WERI-Rb-1 (cell line): ENCODE measurements around the gene SPATA32.

Source experiments
- DNase-seq: peaks from one replicate; pipeline ENCODE4 v3.0.0-alpha.2; 2020
- H3K27ac ChIP-seq: fragments of 250-450 bp; sonication (Bioruptor Pico); 2 replicates; pipeline ENCODE4 v1.5.1; 2020; ENCODE audit warnings: mild to moderate bottlenecking, moderate library complexity
- H3K27me3 ChIP-seq: fragments of 250-450 bp; sonication (Bioruptor Pico); 2 replicates; pipeline ENCODE4 v1.5.1; 2021; ENCODE audit warnings: mild to moderate bottlenecking, low read depth, moderate library complexity; ENCODE audit not compliant: insufficient read depth, severe bottlenecking
- H3K36me3 ChIP-seq: fragments of 250-450 bp; sonication (Bioruptor Pico); 2 replicates; pipeline ENCODE4 v1.5.1; 2020; ENCODE audit warnings: mild to moderate bottlenecking, moderate library complexity
- H3K4me3 ChIP-seq: 2 replicates; pipeline ENCODE4 v1.5.1; 2011; ENCODE audit warnings: low read depth, mild to moderate bottlenecking, control low read depth, low read length
- H3K9me3 ChIP-seq: fragments of 250-450 bp; sonication (Bioruptor Pico); 2 replicates; pipeline ENCODE4 v1.5.1; 2021; ENCODE audit warnings: mild to moderate bottlenecking, moderate library complexity; ENCODE audit not compliant: severe bottlenecking
- TF ChIP-seq, protein P1 (sequence below): IDR thresholded peaks from 2 replicates; pipeline ENCODE4 v1.5.1; 2011; ENCODE audit warnings: low read depth, mild to moderate bottlenecking, control low read depth, inconsistent platforms, low read length

The SPATA32 gene

DNA sequence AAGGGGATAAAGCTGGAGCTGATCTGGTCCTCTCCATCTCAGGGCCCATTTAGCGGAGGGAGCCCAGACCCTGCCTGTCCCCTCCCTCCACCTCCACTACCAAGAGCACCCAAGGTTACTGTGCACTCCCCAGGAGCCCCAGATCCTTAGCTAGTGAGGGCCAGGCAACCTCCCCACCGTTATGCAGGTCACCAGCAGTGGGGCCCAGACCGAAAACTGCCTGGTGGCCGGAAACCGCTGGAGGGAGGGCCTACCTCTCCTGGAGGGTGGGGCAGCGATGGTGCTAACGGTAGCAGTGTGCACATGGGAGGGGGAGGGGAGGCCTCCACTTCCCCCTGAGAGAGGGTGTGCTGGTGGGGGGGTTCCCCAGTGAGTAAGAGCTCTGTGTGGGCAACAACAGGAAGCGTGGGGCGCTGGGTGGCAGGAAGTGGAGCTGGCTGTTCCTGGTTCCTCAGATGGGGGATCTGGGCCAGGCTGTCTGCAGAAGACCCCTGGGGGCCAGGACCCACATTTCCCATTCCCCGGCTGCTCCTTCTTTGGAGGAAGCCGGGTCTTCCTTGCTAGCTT, 35.8 kb downstream of the SPATA32 start:
- Histone ChIP-seq H3K27ac (no peak overlapping the region), H3K4me3 (no peak overlapping the region), H3K27me3 (peaks cover 2% of the 10 kb centered on the region), H3K9me3 (no peaks in the 10 kb centered on the region), H3K36me3 (no peaks in the 10 kb centered on the region)
- DNase-seq: no peak
- TF ChIP-seq, protein P1, sequence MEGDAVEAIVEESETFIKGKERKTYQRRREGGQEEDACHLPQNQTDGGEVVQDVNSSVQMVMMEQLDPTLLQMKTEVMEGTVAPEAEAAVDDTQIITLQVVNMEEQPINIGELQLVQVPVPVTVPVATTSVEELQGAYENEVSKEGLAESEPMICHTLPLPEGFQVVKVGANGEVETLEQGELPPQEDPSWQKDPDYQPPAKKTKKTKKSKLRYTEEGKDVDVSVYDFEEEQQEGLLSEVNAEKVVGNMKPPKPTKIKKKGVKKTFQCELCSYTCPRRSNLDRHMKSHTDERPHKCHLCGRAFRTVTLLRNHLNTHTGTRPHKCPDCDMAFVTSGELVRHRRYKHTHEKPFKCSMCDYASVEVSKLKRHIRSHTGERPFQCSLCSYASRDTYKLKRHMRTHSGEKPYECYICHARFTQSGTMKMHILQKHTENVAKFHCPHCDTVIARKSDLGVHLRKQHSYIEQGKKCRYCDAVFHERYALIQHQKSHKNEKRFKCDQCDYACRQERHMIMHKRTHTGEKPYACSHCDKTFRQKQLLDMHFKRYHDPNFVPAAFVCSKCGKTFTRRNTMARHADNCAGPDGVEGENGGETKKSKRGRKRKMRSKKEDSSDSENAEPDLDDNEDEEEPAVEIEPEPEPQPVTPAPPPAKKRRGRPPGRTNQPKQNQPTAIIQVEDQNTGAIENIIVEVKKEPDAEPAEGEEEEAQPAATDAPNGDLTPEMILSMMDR: no peak

DNA sequence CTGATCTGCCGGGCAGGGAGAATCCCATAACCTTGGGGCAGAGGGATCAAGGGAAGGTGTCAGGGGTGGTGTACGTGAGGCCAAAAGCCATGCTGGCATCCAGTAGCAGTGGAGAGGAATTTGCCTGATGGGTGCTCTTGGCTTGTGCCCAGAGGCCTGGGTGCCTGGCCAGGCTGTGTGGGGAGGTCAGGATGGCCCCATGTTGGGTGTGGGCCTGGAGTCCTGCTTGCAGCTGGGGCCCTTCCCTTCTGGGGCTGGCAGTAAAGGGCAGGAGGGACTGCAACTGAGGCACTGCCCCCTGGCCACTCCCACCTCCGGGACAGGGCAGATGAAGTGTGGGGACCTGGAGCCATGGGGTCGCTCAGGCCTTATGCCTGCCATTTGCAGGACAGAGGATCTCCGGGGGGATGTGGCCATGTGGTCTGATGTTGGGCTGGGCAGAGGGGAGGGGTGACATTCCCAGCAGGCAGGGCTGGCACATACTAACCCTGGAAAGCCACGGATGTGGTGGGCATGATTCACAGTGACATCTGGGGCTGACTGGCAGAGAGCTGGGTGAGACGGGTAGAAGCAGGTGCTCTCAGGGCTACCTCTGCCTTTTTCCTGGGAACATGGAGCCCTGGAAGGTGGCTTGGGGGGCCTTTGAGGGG, 36.7 kb downstream of the SPATA32 start:
- Histone ChIP-seq H3K27me3 (peaks cover 8% of the 10 kb centered on the region), H3K36me3 (no peaks in the 10 kb centered on the region), H3K9me3 (no peaks in the 10 kb centered on the region), H3K4me3 (no peak overlapping the region), H3K27ac (no peak overlapping the region)
- DNase-seq: no peak
- TF ChIP-seq, protein P1: no peak

DNA sequence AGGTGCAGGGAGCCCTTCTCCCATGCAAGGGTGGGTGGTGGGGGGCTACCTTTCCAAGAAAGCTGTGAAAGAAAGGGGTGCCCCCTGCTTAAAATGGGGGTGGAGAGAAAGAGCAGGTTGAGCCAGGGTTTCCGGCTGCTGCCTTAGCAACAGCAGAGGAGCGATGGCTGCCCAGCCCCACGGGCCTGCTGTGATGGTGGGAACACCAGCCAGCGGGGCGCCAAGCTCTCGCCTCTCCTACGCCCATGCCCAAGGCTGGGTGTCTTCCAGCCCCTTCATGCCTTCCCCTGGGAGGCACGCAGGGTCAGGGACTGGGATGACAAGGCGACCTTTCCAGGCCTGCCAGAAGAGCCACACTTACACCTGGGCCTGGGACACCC, 37.2 kb downstream of the SPATA32 start:
- TF ChIP-seq, protein P1: no peak
- no peak for DNase-seq
- Histone ChIP-seq H3K36me3 (no peaks in the 10 kb centered on the region), H3K27me3 (peaks cover 8% of the 10 kb centered on the region), H3K9me3 (no peaks in the 10 kb centered on the region), H3K27ac (no peak overlapping the region), H3K4me3 (no peak overlapping the region)

DNA sequence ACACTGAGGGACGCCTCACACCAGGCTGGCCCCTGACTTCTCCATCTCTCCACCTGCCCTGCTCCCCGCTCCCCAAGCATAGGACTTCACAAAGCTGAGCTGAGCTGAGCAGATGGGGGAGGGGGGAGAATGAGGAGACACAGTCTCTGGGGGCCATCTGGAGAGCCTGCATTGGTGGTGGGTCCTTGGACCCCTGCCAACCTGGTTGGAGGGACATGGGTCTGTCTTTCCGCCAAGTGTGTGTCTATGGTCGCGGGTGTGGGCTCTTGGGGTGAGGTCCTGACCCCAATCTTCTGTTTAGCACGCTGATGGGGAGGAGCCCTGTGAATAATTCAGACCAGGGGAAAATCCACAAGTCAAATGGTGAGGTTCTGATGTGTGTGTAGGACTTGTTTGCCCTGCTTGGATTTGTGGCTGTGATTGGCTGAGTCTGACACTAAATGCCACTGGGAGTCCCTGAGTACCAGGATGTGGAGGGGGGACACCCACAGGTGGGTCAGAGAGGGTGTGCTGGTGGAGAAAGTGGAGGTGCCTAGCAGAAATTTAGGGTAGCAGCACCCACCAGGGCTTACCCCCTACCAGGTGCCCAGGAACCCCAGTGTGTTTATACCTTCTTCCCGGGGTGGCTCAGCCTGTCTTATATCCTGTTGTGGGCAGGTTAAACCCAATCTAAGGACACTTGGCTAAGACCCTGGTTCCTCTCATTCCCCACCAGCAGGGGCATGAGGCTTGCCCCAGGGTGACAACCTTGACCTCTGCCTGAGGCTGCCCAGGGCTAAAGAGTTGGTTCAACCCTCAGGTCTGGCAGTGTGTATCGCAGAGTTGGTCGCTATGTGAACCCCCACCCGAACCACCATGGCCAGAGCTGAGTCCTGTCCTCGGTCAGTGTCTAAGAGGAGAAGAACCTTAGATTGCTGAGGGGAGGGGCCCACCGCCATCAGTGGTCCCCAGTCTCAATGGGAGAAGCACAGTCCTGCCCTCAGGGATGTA, 38.1 kb downstream of the SPATA32 start:
- H3K27ac ChIP-seq: no peak overlapping the region
- no peak overlapping the region for H3K4me3 ChIP-seq
- peaks cover 8% of the 10 kb centered on the region for H3K27me3 ChIP-seq
- TF ChIP-seq, protein P1: no peak
- DNase-seq: no peak
- no peaks in the 10 kb centered on the region for H3K9me3 ChIP-seq
- H3K36me3 ChIP-seq: no peaks in the 10 kb centered on the region

DNA sequence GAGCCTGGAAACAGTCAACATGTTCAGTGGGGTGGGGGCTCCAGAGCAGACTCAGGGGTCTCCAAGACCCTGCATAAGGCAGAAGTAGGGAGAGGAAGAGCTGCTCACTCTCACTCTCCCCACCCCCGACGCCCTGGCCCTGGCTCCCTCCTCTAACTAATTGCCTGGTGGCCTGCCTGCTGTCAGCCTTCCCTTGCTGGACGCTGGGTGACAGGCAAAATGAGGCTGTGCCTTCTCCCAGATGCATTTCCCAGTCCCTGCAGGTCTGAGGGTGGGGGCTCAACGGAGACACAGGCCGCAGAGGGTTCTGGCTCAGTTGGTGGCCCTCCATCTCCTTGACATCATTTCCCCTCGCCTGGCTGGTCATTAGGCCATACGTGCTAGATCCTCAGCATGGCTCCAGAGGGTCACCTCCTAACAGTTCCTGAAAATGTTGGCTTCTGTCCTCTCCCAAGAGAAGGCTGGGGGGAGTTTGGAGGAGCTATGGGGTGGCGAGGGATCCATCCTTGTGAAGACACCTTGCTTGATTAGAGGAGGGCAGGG, 38.8 kb downstream of the SPATA32 start:
- H3K36me3 ChIP-seq: no peaks in the 10 kb centered on the region
- H3K27me3 ChIP-seq: peaks cover 8% of the 10 kb centered on the region
- no peak overlapping the region for H3K27ac ChIP-seq
- TF ChIP-seq, protein P1: no peak
- H3K9me3 ChIP-seq: no peaks in the 10 kb centered on the region
- H3K4me3 ChIP-seq: no peak overlapping the region
- DNase-seq: peak; percentile 45
